ENCODE data around the gene ELMO1.

The ELMO1 gene

GRCh38 chr7:37430171-37430570 lies 18.5 kb downstream of the ELMO1 start:
- no peaks in the 10 kb centered on the region for H4K20me1 ChIP-seq (ENCODE audit: control insufficient read depth, insufficient read depth, low read depth, low read length)

GRCh38 chr7:37429435-37429791 lies 19.3 kb downstream of the ELMO1 start:
- no peaks in the 10 kb centered on the region for H3K79me2 ChIP-seq (ENCODE audit: control insufficient read depth, low read length)
- H3K9me2 ChIP-seq (replicated peaks; ENCODE audit: control insufficient read depth, low read length) = no peaks in the 10 kb centered on the region
- H3K9me3 ChIP-seq (ENCODE audit: control insufficient read depth, insufficient read depth, low read length) = no peaks in the 10 kb centered on the region
- no peaks in the 10 kb centered on the region for H3K27me3 ChIP-seq (ENCODE audit: control insufficient read depth, low read length)
- no peaks in the 10 kb centered on the region for H3K36me3 ChIP-seq (ENCODE audit: control insufficient read depth, low read length)
- H3F3A ChIP-seq (ENCODE audit: control insufficient read depth, insufficient read depth) = no peaks in the 10 kb centered on the region
- no peak overlapping the region for H3K4me3 ChIP-seq (ENCODE audit: low read length)
- H3K4me2 ChIP-seq (ENCODE audit: low read length) = no peak overlapping the region
- no peaks in the 10 kb centered on the region for H3K4me1 ChIP-seq (ENCODE audit: control insufficient read depth, low read length)
- no peaks in the 10 kb centered on the region for H4K20me1 ChIP-seq (ENCODE audit: control insufficient read depth, insufficient read depth, low read depth, low read length)
- no peak overlapping the region for H3K27ac ChIP-seq (ENCODE audit: low read depth, low read length)
- TF ChIP-seq, protein P1, sequence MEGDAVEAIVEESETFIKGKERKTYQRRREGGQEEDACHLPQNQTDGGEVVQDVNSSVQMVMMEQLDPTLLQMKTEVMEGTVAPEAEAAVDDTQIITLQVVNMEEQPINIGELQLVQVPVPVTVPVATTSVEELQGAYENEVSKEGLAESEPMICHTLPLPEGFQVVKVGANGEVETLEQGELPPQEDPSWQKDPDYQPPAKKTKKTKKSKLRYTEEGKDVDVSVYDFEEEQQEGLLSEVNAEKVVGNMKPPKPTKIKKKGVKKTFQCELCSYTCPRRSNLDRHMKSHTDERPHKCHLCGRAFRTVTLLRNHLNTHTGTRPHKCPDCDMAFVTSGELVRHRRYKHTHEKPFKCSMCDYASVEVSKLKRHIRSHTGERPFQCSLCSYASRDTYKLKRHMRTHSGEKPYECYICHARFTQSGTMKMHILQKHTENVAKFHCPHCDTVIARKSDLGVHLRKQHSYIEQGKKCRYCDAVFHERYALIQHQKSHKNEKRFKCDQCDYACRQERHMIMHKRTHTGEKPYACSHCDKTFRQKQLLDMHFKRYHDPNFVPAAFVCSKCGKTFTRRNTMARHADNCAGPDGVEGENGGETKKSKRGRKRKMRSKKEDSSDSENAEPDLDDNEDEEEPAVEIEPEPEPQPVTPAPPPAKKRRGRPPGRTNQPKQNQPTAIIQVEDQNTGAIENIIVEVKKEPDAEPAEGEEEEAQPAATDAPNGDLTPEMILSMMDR (IDR thresholded peaks at IDR 0.05; ENCODE audit: low read depth, low read length, poor library complexity, severe bottlenecking) = no peak
- TF ChIP-seq EZH2phosphoT487 (IDR thresholded peaks at IDR 0.05; ENCODE audit: borderline replicate concordance, low read length) = no peak

More at GRCh38 chr7:37430171-37430570, 18.5 kb downstream of the ELMO1 start:
- Histone ChIP-seq H3K36me3 (ENCODE audit: control insufficient read depth, low read length) (no peaks in the 10 kb centered on the region), H3K9me2 (replicated peaks; ENCODE audit: control insufficient read depth, low read length) (no peaks in the 10 kb centered on the region), H3K27me3 (ENCODE audit: control insufficient read depth, low read length) (no peaks in the 10 kb centered on the region), H3F3A (ENCODE audit: control insufficient read depth, insufficient read depth) (no peaks in the 10 kb centered on the region), H3K27ac (ENCODE audit: low read depth, low read length) (no peak overlapping the region), H3K4me2 (ENCODE audit: low read length) (no peak overlapping the region), H3K9me3 (ENCODE audit: control insufficient read depth, insufficient read depth, low read length) (no peaks in the 10 kb centered on the region), H3K4me1 (ENCODE audit: control insufficient read depth, low read length) (no peaks in the 10 kb centered on the region), H3K4me3 (ENCODE audit: low read length) (no peak overlapping the region), H3K79me2 (ENCODE audit: control insufficient read depth, low read length) (no peaks in the 10 kb centered on the region)
- TF ChIP-seq, protein P1 (IDR thresholded peaks at IDR 0.05; ENCODE audit: low read depth, low read length, poor library complexity, severe bottlenecking) = no peak
- TF ChIP-seq EZH2phosphoT487 (IDR thresholded peaks at IDR 0.05; ENCODE audit: borderline replicate concordance, low read length) = no peak

GRCh38 chr7:37428681-37429434 lies 19.8 kb downstream of the ELMO1 start:
- Histone ChIP-seq H3K4me1 (ENCODE audit: control insufficient read depth, low read length) (no peaks in the 10 kb centered on the region), H3K4me3 (ENCODE audit: low read length) (no peak overlapping the region), H3K9me2 (replicated peaks; ENCODE audit: control insufficient read depth, low read length) (no peaks in the 10 kb centered on the region), H3F3A (ENCODE audit: control insufficient read depth, insufficient read depth) (no peaks in the 10 kb centered on the region), H3K9me3 (ENCODE audit: control insufficient read depth, insufficient read depth, low read length) (no peaks in the 10 kb centered on the region), H4K20me1 (ENCODE audit: control insufficient read depth, insufficient read depth, low read depth, low read length) (no peaks in the 10 kb centered on the region), H3K79me2 (ENCODE audit: control insufficient read depth, low read length) (no peaks in the 10 kb centered on the region), H3K27ac (ENCODE audit: low read depth, low read length) (no peak overlapping the region), H3K4me2 (ENCODE audit: low read length) (no peak overlapping the region), H3K36me3 (ENCODE audit: control insufficient read depth, low read length) (no peaks in the 10 kb centered on the region), H3K27me3 (ENCODE audit: control insufficient read depth, low read length) (no peaks in the 10 kb centered on the region)
- TF ChIP-seq EZH2phosphoT487 (IDR thresholded peaks at IDR 0.05; ENCODE audit: borderline replicate concordance, low read length) = no peak
- TF ChIP-seq, protein P1 (IDR thresholded peaks at IDR 0.05; ENCODE audit: low read depth, low read length, poor library complexity, severe bottlenecking) = no peak
